ENCODE data around the gene STPG1. TPM values are rescaled to one million over a fixed set of nuclear protein-coding genes. Genes with fewer than 3 reads are reported as not detected.

Gene STPG1
- total and polyA plus RNA-seq, 3 donors from 2014 or later = 25.1 to 67.6 (median 45.9) TPM

- TF ChIP-seq POLR2A (IDR thresholded peaks at IDR 0.05) = no peak
- TF ChIP-seq CTCF (IDR thresholded peaks at IDR 0.05) = no peak
- H3K4me3 ChIP-seq = no peak overlapping the region
- H3K27ac ChIP-seq = no peak overlapping the region
- intact Hi-C loops (cut with DNase I; ENCODE audit: low total_unique reads) = no loop called here
- no peaks in the 10 kb centered on the region for H3K27me3 ChIP-seq
- H3K9me3 ChIP-seq = no peaks in the 10 kb centered on the region
- 96 to 98% methylated on average over 5 of the region's 5 CpGs for WGBS, 2 donors
- H3K36me3 ChIP-seq (ENCODE audit: low read depth, missing control alignments) = no peaks in the 10 kb centered on the region
- no peaks in the 10 kb centered on the region for H3K4me1 ChIP-seq
- no peak for DNase-seq
These were observed 41.7 kb upstream of the STPG1 start for GRCh38 chr1:24455272-24455671.

GRCh38 chr1:24454673-24455072 lies 41.1 kb upstream of the STPG1 start:
- H3K9me3 ChIP-seq = no peaks in the 10 kb centered on the region
- no peaks in the 10 kb centered on the region for H3K4me1 ChIP-seq
- intact Hi-C loops (cut with DNase I; ENCODE audit: low total_unique reads) = no loop called here
- WGBS, 2 donors = 88 to 89% methylated on average over 5 of the region's 5 CpGs
- no peak for DNase-seq
- H3K27ac ChIP-seq = no peak overlapping the region
- no peaks in the 10 kb centered on the region for H3K27me3 ChIP-seq
- no peaks in the 10 kb centered on the region for H3K36me3 ChIP-seq (ENCODE audit: low read depth, missing control alignments)
- TF ChIP-seq POLR2A (IDR thresholded peaks at IDR 0.05) (no peak), CTCF (IDR thresholded peaks at IDR 0.05) (no peak)
- no peak overlapping the region for H3K4me3 ChIP-seq

- no peaks in the 10 kb centered on the region for H3K36me3 ChIP-seq (ENCODE audit: low read depth, missing control alignments)
These were observed 39.4 kb upstream of the STPG1 start for GRCh38 chr1:24452922-24453485.

GRCh38 chr1:24451746-24452145 lies 38.2 kb upstream of the STPG1 start:
- DNase-seq = no peak
- no peaks in the 10 kb centered on the region for H3K36me3 ChIP-seq (ENCODE audit: low read depth, missing control alignments)
- H3K27ac ChIP-seq = no peak overlapping the region
- intact Hi-C loops (cut with DNase I; ENCODE audit: low total_unique reads) = no loop called here
- WGBS, 2 donors = 51 to 54% methylated on average over 3 of the region's 3 CpGs
- no peaks in the 10 kb centered on the region for H3K27me3 ChIP-seq
- TF ChIP-seq CTCF (IDR thresholded peaks at IDR 0.05) (no peak), POLR2A (IDR thresholded peaks at IDR 0.05) (no peak)
- no peaks in the 10 kb centered on the region for H3K9me3 ChIP-seq
- H3K4me3 ChIP-seq = no peak overlapping the region
- no peaks in the 10 kb centered on the region for H3K4me1 ChIP-seq

More at GRCh38 chr1:24452922-24453485, 39.4 kb upstream of the STPG1 start:
- intact Hi-C loops (cut with DNase I; ENCODE audit: low total_unique reads) = no loop called here
- no peak for DNase-seq
- 85 to 89% methylated on average over 8 of the region's 8 CpGs for WGBS, 2 donors
- Histone ChIP-seq H3K9me3 (no peaks in the 10 kb centered on the region), H3K27ac (no peak overlapping the region), H3K27me3 (no peaks in the 10 kb centered on the region), H3K4me3 (no peak overlapping the region), H3K4me1 (no peaks in the 10 kb centered on the region)
- no peak for TF ChIP-seq POLR2A (IDR thresholded peaks at IDR 0.05)
- TF ChIP-seq CTCF (IDR thresholded peaks at IDR 0.05) = no peak

DNA sequence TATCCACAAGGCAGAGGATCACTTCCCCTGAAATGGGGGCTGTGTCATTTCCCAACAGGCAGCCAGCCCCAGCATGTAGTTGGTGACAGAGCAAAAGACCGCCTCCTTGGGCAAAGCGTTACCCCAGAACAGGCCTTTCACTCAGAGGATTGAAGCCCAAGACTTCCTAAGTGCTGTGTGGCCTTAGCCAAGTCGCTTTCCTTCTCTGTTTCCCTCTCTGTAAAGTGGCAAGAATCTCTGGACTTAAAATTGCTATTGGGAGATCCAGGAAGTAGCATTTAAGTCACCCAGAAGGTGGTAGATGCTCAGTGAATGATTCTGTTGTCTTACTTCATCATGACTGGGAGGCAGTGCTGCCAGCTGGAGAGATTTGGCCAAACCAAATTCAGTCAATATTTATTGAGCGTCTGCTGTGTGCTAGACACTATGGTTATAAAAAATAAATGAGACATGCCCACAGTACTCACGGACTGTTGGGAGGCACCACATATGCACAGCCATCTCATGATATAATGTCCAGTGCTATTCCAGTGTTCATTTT lies 37.3 kb upstream of the STPG1 start:
- no peaks in the 10 kb centered on the region for H3K27me3 ChIP-seq
- H3K9me3 ChIP-seq = no peaks in the 10 kb centered on the region
- H3K27ac ChIP-seq = no peak overlapping the region
- no peaks in the 10 kb centered on the region for H3K36me3 ChIP-seq (ENCODE audit: low read depth, missing control alignments)
- DNase-seq = no peak
- H3K4me1 ChIP-seq = no peaks in the 10 kb centered on the region
- H3K4me3 ChIP-seq = no peak overlapping the region
- intact Hi-C loops (cut with DNase I; ENCODE audit: low total_unique reads) = no loop called here
- TF ChIP-seq CTCF (IDR thresholded peaks at IDR 0.05) (no peak), POLR2A (IDR thresholded peaks at IDR 0.05) (no peak)
- WGBS, 2 donors = 94% methylated on average over 5 of the region's 5 CpGs

All from testis (tissue), 3 donors.